Activated CD8-positive, alpha-beta T cell treated with anti-CD3 and anti-CD28 coated beads for 36 hours (primary cell): Measurements from ENCODE around the gene LIPC. TPM values are rescaled to one million over a fixed set of nuclear protein-coding genes. Genes with fewer than 3 reads are reported as not detected.

Experiments used
- ATAC-seq: fragments of 200-7000 bp; cut with Tn5 transposase; one replicate; pipeline ENCODE4 v1.10.0; 2021; ENCODE audit warnings: mild to moderate bottlenecking, moderate library complexity
- CTCF ChIA-PET: fragments of 350-600 bp; sonication (Branson Sonifier 250); formaldehyde crosslinking; loops from one replicate; lab custom pipeline; 2021; ENCODE audit warnings: antibody characterized with exemption; lab: Charles Lee
- POLR2A ChIA-PET: fragments of 350-600 bp; sonication (Branson Sonifier 250); formaldehyde crosslinking; loops from one replicate; lab custom pipeline; 2021; ENCODE audit warnings: antibody characterized with exemption; lab: Charles Lee
- DNase-seq: peaks from one replicate; pipeline ENCODE4 v3.0.0-alpha.2; 2020
- H3K27ac Mint-ChIP-seq: one replicate; pipeline ENCODE4 v1.8.0; 2021; ENCODE audit warnings: mild to moderate bottlenecking, mixed read lengths
- H3K27me3 Mint-ChIP-seq: one replicate; pipeline ENCODE4 v1.8.0; 2021; ENCODE audit warnings: mixed read lengths
- H3K36me3 Mint-ChIP-seq: one replicate; pipeline ENCODE4 v1.8.0; 2021; ENCODE audit warnings: low read depth, mixed read lengths
- H3K4me1 Mint-ChIP-seq: one replicate; pipeline ENCODE4 v1.8.0; 2021; ENCODE audit warnings: low read depth, mixed read lengths
- H3K4me3 Mint-ChIP-seq: one replicate; pipeline ENCODE4 v1.8.0; 2021; ENCODE audit warnings: mild to moderate bottlenecking, moderate library complexity, mixed read lengths
- H3K9me3 Mint-ChIP-seq: one replicate; pipeline ENCODE4 v1.8.0; 2021; ENCODE audit warnings: mixed read lengths
- CTCF ChIP-seq: fragments of 200-600 bp; IDR thresholded peaks from one replicate; pipeline ENCODE4 v1.8.0; 2022; ENCODE audit warnings: antibody characterized with exemption, mild to moderate bottlenecking
- intact Hi-C: fragments of 100-400 bp; cut with micrococcal nuclease; formaldehyde crosslinking; loops from one replicate; pipeline ENCODE4 v1.10.0; 2022
- total RNA-seq, 2 experiments: library from RNA; stranded (reverse); gene quantifications; one replicate each; pipeline ENCODE4 v1.2.3, GENCODE V29; 2021

The LIPC gene
- total RNA-seq, 2 experiments from 2014 or later, result 1.0 to 1.2 TPM

DNA sequence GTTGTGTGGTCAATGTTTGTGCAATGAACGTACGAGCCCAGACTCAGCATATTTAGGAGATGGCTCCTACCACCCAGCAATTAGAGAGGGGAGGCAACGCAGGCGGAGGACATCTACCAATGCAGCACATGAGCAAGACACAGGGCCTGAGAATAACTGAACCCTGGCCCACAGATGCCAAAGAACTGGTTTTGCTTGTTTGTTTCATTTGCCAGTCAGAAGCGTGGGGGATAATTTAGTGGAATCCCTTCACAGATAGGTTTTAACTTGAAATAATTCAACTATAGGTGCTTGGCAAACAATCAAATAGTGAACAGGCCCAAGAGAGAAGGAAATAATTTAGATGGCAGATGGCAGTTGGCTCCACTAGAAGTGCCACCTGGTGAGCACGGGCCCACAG, 54.8 kb downstream of the LIPC start:
- intact Hi-C loops, result no loop called here
- Mint-ChIP-seq H3K9me3 (no peaks in the 10 kb centered on the region), H3K36me3 (no peaks in the 10 kb centered on the region), H3K27me3 (no peaks in the 10 kb centered on the region), H3K4me3 (no peak overlapping the region), H3K27ac (no peak overlapping the region), H3K4me1 (peaks cover 33% of the 10 kb centered on the region)
- DNase-seq (no peak), ATAC-seq (no peak)
- ChIA-PET POLR2A (interaction anchor here (1.2 kb wide), 1 partner anchor 10 kb away, joined by 4 read pairs; no protein-coding TSS in a partner anchor), CTCF (interaction anchor here (1.0 kb wide), 1 partner anchor 217 kb away, joined by 3 read pairs; no protein-coding TSS in a partner anchor)
- no peak for TF ChIP-seq CTCF

DNA sequence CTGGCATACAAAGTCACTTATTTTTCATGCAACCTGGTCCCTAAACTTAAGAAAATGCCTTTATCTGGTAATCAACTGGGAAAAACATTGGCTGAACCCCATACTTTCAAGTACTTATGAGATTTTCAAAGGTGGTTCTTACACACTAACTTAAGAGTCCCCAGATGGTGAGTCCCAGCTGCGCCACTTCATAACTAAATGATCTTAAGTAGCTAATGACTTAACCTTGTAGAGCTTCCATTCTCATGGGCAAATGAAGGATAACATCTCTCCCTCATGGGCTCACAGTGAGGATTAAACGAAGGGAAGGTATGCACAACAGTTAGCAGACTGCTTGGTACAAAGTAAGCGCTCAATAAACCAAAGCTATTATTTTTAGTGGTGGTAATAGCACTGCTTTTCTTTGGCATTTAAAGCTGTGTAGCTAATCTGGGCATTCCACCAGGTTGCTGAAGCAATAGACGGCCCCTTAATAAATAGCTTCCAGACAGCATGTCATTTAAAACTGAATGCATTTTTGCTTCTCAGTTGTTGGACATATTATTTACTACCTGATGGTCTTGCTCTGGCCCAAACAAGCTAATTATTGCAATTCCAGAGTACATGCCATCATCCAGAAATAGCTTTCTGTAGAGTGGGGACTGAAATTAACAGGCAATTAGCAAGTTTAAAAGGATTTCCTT, 55.4 kb downstream of the LIPC start:
- ChIA-PET CTCF (interaction anchor here (0.8 to 2.5 kb wide), 4 partner anchors 10 to 218 kb away, joined by 3 to 5 read pairs (median 4); no protein-coding TSS in a partner anchor), POLR2A (interaction anchor here (0.8 kb wide), 1 partner anchor 23 kb away, joined by 3 read pairs; no protein-coding TSS in a partner anchor)
- Mint-ChIP-seq H3K36me3 (no peaks in the 10 kb centered on the region), H3K4me1 (peaks cover 36% of the 10 kb centered on the region), H3K4me3 (no peak overlapping the region), H3K27me3 (no peaks in the 10 kb centered on the region), H3K27ac (no peak overlapping the region), H3K9me3 (no peaks in the 10 kb centered on the region)
- ATAC-seq (no peak), DNase-seq (no peak)
- intact Hi-C loops, result no loop called here
- TF ChIP-seq CTCF, result no peak

- DNase-seq (no peak), ATAC-seq (no peak)
- no peaks in the 10 kb centered on the region for H3K36me3 Mint-ChIP-seq
- POLR2A ChIA-PET, result interaction anchor here (0.8 kb wide), 1 partner anchor 23 kb away, joined by 3 read pairs; no protein-coding TSS in a partner anchor
- no peak overlapping the region for H3K4me3 Mint-ChIP-seq
- peaks cover 36% of the 10 kb centered on the region for H3K4me1 Mint-ChIP-seq
- no peaks in the 10 kb centered on the region for H3K27me3 Mint-ChIP-seq
- no peak for TF ChIP-seq CTCF
- intact Hi-C loops, result no loop called here
- no peaks in the 10 kb centered on the region for H3K9me3 Mint-ChIP-seq
- no peak overlapping the region for H3K27ac Mint-ChIP-seq
- CTCF ChIA-PET, result interaction anchor here (0.8 to 2.5 kb wide), 4 partner anchors 10 to 218 kb away, joined by 3 to 5 read pairs (median 4); no protein-coding TSS in a partner anchor
These were observed 55.9 kb downstream of the LIPC start for GRCh38 chr15:58487724-58488120.

DNA sequence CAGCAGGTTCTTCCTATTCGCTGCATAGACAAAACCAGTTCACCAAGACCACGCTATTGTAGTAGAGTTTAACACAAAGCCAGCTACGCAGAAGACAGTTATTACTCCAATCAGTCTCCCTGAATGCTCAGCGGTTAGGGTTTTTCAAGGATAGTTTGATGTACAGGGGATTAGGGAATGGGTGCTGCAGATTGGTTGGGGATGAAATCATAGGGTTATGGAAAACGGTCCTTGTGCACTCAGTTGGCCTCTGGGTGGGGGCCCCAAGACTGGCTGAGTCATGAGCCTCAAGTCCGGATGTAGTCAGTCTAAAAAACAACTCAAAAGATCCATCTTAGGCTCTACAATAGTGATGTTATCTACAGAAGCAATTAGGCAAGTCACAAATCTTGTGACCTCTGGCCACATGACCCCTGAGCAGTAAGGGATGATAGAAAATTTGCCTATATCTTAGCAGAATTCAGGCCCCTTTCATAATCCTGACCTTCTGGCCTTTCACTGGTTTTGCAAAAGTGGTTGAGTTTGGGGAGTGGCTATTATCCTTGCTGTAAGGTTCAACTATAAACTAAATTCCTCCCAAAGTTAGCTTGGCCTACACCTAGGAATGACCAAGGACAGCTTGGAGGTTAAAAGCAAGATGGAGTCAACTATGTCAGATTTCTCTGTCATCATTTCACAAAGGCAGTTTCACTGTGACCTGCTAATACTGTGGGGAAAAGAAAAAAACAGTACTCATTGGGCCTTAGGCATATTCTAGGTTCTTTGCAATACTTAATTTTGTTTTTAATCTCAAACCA, 57.7 kb downstream of the LIPC start:
- no peak for ATAC-seq

More for the DNA sequence above, 57.7 kb downstream of the LIPC start:
- H3K4me3 Mint-ChIP-seq, result no peak overlapping the region
- no peak for DNase-seq
- no peak for TF ChIP-seq CTCF
- no peaks in the 10 kb centered on the region for H3K9me3 Mint-ChIP-seq
- CTCF ChIA-PET, result interaction anchor here (2.5 kb wide), 1 partner anchor 8 kb away, joined by 5 read pairs; no protein-coding TSS in a partner anchor
- peaks cover 32% of the 10 kb centered on the region for H3K4me1 Mint-ChIP-seq
- intact Hi-C loops, result no loop called here
- H3K27ac Mint-ChIP-seq, result no peak overlapping the region
- POLR2A ChIA-PET, result interaction anchor here (0.5 to 0.9 kb wide), 3 partner anchors 12 to 247 kb away, joined by 3 read pairs; no protein-coding TSS in a partner anchor
- H3K27me3 Mint-ChIP-seq, result no peaks in the 10 kb centered on the region
- H3K36me3 Mint-ChIP-seq, result no peaks in the 10 kb centered on the region
